GM12878 (cell line): ENCODE measurements around the gene SCAMP1. TPM values are rescaled to one million over a fixed set of nuclear protein-coding genes. Genes with fewer than 3 reads are reported as not detected.

Source experiments
- ATAC-seq: fragments of 200-7000 bp; cut with Tn5 transposase; 3 replicates; pipeline ENCODE4 v1.9.1; 2020; ENCODE audit warnings: mild to moderate bottlenecking, moderate library complexity
- BruUV-seq: library from RNA; stranded (reverse); fragments of 400-500 nt; replicated peaks from 2 replicates; lab custom pipeline; 2021; lab: Mats Ljungman, UMichigan
- CTCF ChIA-PET: fragments of 300-600 bp; sonication (Branson Sonifier 250); formaldehyde crosslinking; extraction: SDS; loops from one replicate; lab custom pipeline; 2021; ENCODE audit warnings: inconsistent platforms; lab: Yijun Ruan, JAX
- POLR2A ChIA-PET: fragments of 350-600 bp; formaldehyde crosslinking; extraction: SDS; loops from one replicate; lab custom pipeline; 2021; ENCODE audit warnings: inconsistent platforms; lab: Charles Lee
- RAD21 ChIA-PET: fragments of 300-600 bp; sonication (Branson Sonifier 250); formaldehyde crosslinking; loops from one replicate; lab custom pipeline; 2023; ENCODE audit warnings: antibody characterized with exemption; ENCODE audit not compliant: unreplicated experiment; lab: Charles Lee
- SMC1A ChIA-PET: fragments of 300-600 bp; sonication (Branson Sonifier 250); formaldehyde crosslinking; loops from one replicate; lab custom pipeline; 2023; ENCODE audit not compliant: unreplicated experiment, uncharacterized antibody; lab: Charles Lee
- DNase-seq: peaks from one replicate; pipeline ENCODE4 v3.0.0-alpha.2; 2011; ENCODE audit warnings: low read depth, low spot score
- FAIRE-seq: peaks from 3 replicates; lab custom pipeline; 2011; peaks lifted over from hg19 to GRCh38; lab: Jason Lieb, UNC
- H2AFZ ChIP-seq: 2 replicates; pipeline ENCODE4 v1.6.0; 2011; ENCODE audit warnings: low read depth, low read length, control low read depth; ENCODE audit not compliant: control insufficient read depth
- H3K27ac ChIP-seq: 2 replicates; pipeline ENCODE4 v1.5.1; 2011; ENCODE audit warnings: control low read depth; ENCODE audit not compliant: control insufficient read depth, insufficient read depth
- H3K27me3 ChIP-seq, 2 experiments: replicated peaks in 1 of 2; 2 replicates each; pipeline versions ENCODE4 v1.6.0 to v1.6.1; 2011; ENCODE audit warnings: low read length in 1 of 2; ENCODE audit not compliant: control insufficient read depth in 2 of 2, insufficient read depth in 2 of 2
- H3K36me3 ChIP-seq, 2 experiments: 2 replicates each; pipeline ENCODE4 v1.5.1; 2011; ENCODE audit warnings: low read length in 1 of 2; ENCODE audit not compliant: control insufficient read depth in 2 of 2, insufficient read depth in 2 of 2
- H3K4me1 ChIP-seq: 2 replicates; pipeline ENCODE4 v1.6.1; 2011; ENCODE audit warnings: mild to moderate bottlenecking, low read length, moderate library complexity, mixed read lengths; ENCODE audit not compliant: control insufficient read depth, insufficient read depth
- H3K4me2 ChIP-seq: 2 replicates; pipeline ENCODE4 v1.6.0; 2011; ENCODE audit warnings: control low read depth; ENCODE audit not compliant: control insufficient read depth, insufficient read depth
- H3K4me3 ChIP-seq: fragments of 200-600 bp; sonication (generic); 2 replicates; pipeline ENCODE4 v1.5.1; 2016
- H3K79me2 ChIP-seq: 2 replicates; pipeline ENCODE4 v1.6.0; 2011; ENCODE audit warnings: low read length; ENCODE audit not compliant: control insufficient read depth, insufficient read depth
- H3K9ac ChIP-seq: 2 replicates; pipeline ENCODE4 v1.8.0; 2011; ENCODE audit warnings: low read length, control low read depth, mixed read lengths; ENCODE audit not compliant: control insufficient read depth, insufficient read depth
- H3K9me3 ChIP-seq: replicated peaks from 3 replicates; pipeline ENCODE4 v1.5.1; 2011; ENCODE audit warnings: mild to moderate bottlenecking, low read length; ENCODE audit not compliant: control insufficient read depth, insufficient read depth
- H4K20me1 ChIP-seq: 2 replicates; pipeline ENCODE4 v1.6.0; 2011; ENCODE audit not compliant: control insufficient read depth, insufficient read depth
- IRF5 ChIP-seq: fragments of 450-650 bp; IDR thresholded peaks from 2 replicates; pipeline ENCODE4 v1.6.1; 2017; ENCODE audit warnings: borderline replicate concordance
- ZBTB40 ChIP-seq: fragments of 450-650 bp; IDR thresholded peaks from 2 replicates; pipeline ENCODE4 v1.6.1; 2016; ENCODE audit warnings: mild to moderate bottlenecking, moderate library complexity, borderline replicate concordance
- ZNF217 ChIP-seq: fragments of 450-650 bp; IDR thresholded peaks from 2 replicates; pipeline ENCODE4 v1.6.1; 2017; ENCODE audit warnings: antibody characterized with exemption, mild to moderate bottlenecking
- WGBS: methylation state at CpG from one replicate; pipeline ENCODE4 v1.1.6; 2016; ENCODE audit warnings: low lambda C conversion rate; ENCODE audit not compliant: insufficient replicate concordance, insufficient coverage; ENCODE audit errors: missing lambda C conversion rate; 5-methylcytosine and 5-hydroxymethylcytosine counted together
- in situ Hi-C: fragments of 300-500 bp; cut with MboI; formaldehyde crosslinking; loops from 9 replicates; pipeline ENCODE4 v1.14.3; 2018; ENCODE audit warnings: mixed read lengths
- intact Hi-C: fragments of 100-400 bp; cut with micrococcal nuclease; formaldehyde crosslinking; loops from one replicate; pipeline ENCODE4 v1.14.2; 2022; ENCODE audit not compliant: unreplicated experiment
- polyA plus RNA-seq, 11 experiments: library from polyadenylated mRNA; depleted of rRNA in 4 of 11; unstranded in 6 of 11; stranded (reverse) in 5 of 11; fragments of >200 nt; fragmentation: Nextera tagmentation in 4 of 11; fragmentation: Illumina TruSeq in 1 of 11; extraction: Ambion mirVana in 4 of 11; extraction: Trizol in 1 of 11; gene quantifications; 1 replicate in 1 of 11; 2 replicates in 10 of 11; pipeline versions ENCODE4 v1.2.1 to v1.2.3, GENCODE V29; 2011 to 2016; ENCODE audit warnings: inconsistent platforms in 2 of 11, missing spikeins in 2 of 11, low read depth in 1 of 11
- total RNA-seq, 4 experiments: library from RNA; depleted of rRNA in 3 of 4; stranded (reverse); fragments of >200 nt in 3 of 4; fragmentation: Illumina TruSeq in 1 of 4; extraction: Trizol in 1 of 4; gene quantifications; 2 replicates each; pipeline versions ENCODE4 v1.2.1 to v1.2.3, GENCODE V29; 2013 to 2021

Gene SCAMP1
- total and polyA plus RNA-seq, 10 of the 15 experiments (the other 5 are each of a cell fraction or from before 2014, with no cell fraction given): 6.4 to 27.9 (median 20.0) TPM

GRCh38 chr5:78473751-78474150, 113.3 kb downstream of the SCAMP1 start:
- Histone ChIP-seq H3K27me3 (no peaks in the 10 kb centered on the region), H3K9me3 (no peaks in the 10 kb centered on the region), H3K4me2 (no peak overlapping the region), H3K4me1 (no peaks in the 10 kb centered on the region), H3K4me3 (no peak overlapping the region), H3K27ac (no peak overlapping the region), H3K79me2 (no peaks in the 10 kb centered on the region), H4K20me1 (no peaks in the 10 kb centered on the region), H3K9ac (no peak overlapping the region), H2AFZ (no peak overlapping the region), H3K36me3 (no peaks in the 10 kb centered on the region; a peak in 1 of 4 replicates)
- SMC1A ChIA-PET: interaction anchor here (0.6 to 3.7 kb wide), 13 partner anchors 10 to 547 kb away, joined by 3 to 14 read pairs (median 3); no protein-coding TSS in a partner anchor
- no TSS peak for BruUV-seq
- intact Hi-C loops: loop anchor here (2.0 to 10.0 kb wide), 4 partner anchors 169 to 661 kb away; no protein-coding TSS in a partner anchor
- FAIRE-seq (no peak), ATAC-seq (no peak), DNase-seq (no peak)
- WGBS: 100% methylated on average over 1 of the region's 1 CpG
- in situ Hi-C loops: no loop called here
- RAD21 ChIA-PET: interaction anchor here (0.8 to 1.1 kb wide), 2 partner anchors 60 to 412 kb away, joined by 3 read pairs; no protein-coding TSS in a partner anchor
- no peak for TF ChIP-seq IRF5
- no peak for TF ChIP-seq ZBTB40
- no peak for TF ChIP-seq ZNF217
- POLR2A ChIA-PET: interaction anchor here (0.7 kb wide), 1 partner anchor 39 kb away, joined by 3 read pairs; no protein-coding TSS in a partner anchor
- CTCF ChIA-PET: interaction anchor here (0.7 to 2.8 kb wide), 12 partner anchors 10 to 783 kb away, joined by 3 to 13 read pairs (median 4); no protein-coding TSS in a partner anchor
